ENCODE measurements around the gene NAALADL1. TPM values are rescaled to one million over a fixed set of nuclear protein-coding genes. Genes with fewer than 3 reads are reported as not detected.

Gene NAALADL1
- total RNA-seq, 4 donors from 2014 or later = 17.0 to 39.1 (median 23.3) TPM

DNA sequence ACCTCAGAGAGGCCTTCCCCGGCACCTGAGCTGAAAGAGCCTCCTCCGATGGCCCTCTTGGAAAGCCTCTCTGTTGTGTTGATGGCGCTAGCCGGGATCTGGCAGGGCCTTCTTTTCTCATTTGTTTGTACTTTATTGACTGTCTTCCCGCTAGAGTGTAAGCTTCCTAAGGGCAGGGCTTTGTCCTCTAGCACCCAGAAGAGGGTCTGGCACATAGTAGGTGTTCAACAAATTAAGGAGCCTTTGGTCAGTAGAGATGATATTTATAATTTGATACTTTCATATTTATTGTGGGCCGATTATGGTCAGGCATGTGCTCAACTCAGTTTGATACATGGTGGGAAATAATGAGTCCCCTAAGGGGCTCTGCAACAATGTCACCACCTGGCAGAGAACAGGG is 40.4 kb downstream of the NAALADL1 start:
- TF ChIP-seq, protein P1, sequence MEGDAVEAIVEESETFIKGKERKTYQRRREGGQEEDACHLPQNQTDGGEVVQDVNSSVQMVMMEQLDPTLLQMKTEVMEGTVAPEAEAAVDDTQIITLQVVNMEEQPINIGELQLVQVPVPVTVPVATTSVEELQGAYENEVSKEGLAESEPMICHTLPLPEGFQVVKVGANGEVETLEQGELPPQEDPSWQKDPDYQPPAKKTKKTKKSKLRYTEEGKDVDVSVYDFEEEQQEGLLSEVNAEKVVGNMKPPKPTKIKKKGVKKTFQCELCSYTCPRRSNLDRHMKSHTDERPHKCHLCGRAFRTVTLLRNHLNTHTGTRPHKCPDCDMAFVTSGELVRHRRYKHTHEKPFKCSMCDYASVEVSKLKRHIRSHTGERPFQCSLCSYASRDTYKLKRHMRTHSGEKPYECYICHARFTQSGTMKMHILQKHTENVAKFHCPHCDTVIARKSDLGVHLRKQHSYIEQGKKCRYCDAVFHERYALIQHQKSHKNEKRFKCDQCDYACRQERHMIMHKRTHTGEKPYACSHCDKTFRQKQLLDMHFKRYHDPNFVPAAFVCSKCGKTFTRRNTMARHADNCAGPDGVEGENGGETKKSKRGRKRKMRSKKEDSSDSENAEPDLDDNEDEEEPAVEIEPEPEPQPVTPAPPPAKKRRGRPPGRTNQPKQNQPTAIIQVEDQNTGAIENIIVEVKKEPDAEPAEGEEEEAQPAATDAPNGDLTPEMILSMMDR (IDR thresholded peaks at IDR 0.05) = no peak
- ATAC-seq (ENCODE audit: low FRiP score) = no peak
- DNase-seq (ENCODE audit: low spot score) = no peak

DNA sequence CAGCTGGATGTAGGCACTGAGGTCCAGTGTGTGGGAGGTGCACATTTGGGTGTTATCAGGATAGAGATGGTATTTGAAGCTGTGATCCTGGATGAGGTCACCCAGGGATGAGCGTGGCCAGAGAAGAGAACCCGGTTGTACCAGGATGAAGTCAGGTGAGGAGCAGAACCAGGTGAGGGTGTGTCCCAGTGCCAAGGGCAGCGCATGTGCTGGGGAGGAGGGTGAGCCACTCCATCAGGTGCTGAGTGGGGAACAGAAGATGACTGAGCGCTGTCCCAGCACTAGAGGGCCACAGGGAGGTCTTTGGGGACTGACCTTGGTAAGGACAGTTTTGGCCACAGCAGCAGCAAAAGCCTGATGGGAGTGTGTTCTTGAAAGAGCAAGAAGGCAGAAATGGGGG is 41.6 kb downstream of the NAALADL1 start:
- ATAC-seq (ENCODE audit: low FRiP score) = no peak
- no peak for DNase-seq (ENCODE audit: low spot score)
- TF ChIP-seq, protein P1 (IDR thresholded peaks at IDR 0.05) = no peak

DNA sequence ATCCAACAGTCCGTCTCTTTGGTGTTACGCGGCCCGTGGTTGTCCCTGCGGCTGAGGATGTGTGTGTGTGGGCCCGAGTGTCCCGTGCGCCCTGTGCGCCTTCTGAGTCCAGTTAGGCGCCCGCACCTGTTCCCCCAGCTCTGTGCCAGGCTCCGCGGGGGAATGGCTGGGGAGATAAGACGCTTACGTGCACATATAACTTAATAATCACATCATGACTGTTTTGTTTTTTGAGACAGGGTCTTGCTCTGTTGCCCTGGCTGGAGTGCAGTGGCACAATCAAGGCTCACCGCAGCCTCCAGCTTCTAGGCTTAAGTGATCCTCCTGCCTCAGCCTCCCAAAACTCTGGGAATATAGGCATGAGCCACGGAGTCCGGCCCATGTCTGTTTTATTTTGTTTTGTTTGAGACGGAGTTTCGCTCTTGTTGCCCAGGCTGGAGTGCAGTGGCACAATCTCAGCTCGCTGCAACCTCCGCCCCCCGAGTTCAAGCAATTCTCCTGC is 43.6 kb downstream of the NAALADL1 start:
- TF ChIP-seq, protein P1 (IDR thresholded peaks at IDR 0.05) = no peak
- ATAC-seq (ENCODE audit: low FRiP score) = no peak
- DNase-seq (ENCODE audit: low spot score) = peak; percentile 27

- peak; percentile 91 for ATAC-seq (ENCODE audit: low FRiP score)
- peak; percentile 55 for DNase-seq (ENCODE audit: low spot score)
- TF ChIP-seq, protein P1 (IDR thresholded peaks at IDR 0.05) = peak in 1 of 3 donors; percentile 96
These were observed 44.2 kb downstream of the NAALADL1 start, which contains the start of gene ARL2 for GRCh38 chr11:65013888-65014725. Gene ARL2 (plus strand): TSS chr11:65014160. CDS start chr11:65014208, 48 bp downstream.

DNA sequence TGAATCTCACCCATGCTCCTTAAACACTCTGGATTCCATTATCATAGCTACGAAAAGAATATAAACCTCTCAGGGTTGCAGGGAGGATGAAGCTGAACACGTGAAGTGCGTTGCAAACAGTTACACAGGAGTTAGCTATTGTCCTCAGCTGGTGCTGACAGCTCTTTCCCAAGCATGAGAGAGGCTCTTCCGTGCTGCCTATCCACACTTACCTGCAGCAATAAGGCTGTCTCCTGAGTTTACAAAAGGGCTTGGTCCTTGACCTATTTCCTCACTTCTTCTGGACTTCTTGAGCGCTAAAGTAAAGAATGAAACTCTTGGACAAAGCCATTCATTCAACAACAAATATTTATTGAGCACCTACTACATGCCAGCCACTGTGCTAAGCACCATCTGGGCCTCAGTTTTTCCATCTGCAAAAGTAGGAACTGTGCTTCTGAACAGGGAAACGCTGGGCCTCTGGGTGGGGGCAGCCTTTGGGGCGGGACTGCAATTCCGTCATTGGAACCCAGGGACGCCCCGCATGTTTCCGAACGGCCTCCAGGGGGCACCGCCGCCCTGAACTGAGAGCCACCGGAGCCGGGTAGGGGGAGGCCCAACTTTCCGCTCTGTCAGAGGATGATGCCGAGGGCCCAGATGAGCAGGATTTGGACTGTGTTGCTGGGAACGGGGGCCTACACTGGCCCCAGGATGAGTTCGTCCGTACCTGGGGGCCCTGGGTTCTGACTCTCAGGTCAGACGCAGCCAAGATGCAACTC is 45.0 kb downstream of the NAALADL1 start:
- DNase-seq (ENCODE audit: low spot score) = peak; percentile 87
- TF ChIP-seq, protein P1 (IDR thresholded peaks at IDR 0.05) = peak in 2 of 3 donors; percentile 16 to 54
- peak; percentile 91 for ATAC-seq (ENCODE audit: low FRiP score)

DNA sequence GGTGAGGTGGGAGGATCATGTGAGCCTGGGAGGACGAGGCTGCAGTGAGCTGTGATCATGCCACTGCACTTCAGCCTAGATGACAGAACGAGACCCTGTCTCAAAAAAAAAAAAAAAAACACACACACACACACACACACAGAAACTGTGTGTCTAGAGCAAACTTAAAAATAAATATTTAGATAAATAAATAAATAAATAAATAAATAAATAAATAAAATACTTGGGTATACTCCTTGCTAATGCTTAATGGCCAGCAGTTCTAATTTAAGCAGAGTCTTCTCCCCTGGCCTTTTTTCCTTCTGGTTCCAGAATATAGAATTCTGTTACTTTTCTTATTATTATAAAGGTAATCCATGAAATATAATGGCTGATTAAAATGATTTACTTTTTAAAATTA is 49.5 kb downstream of the NAALADL1 start:
- TF ChIP-seq, protein P1 (IDR thresholded peaks at IDR 0.05) = no peak
- ATAC-seq (ENCODE audit: low FRiP score) = no peak
- no peak for DNase-seq (ENCODE audit: low spot score)
